NCI-H146 treated with DMSO at 0.1 percent for 48 hours (cell line): Measurements from ENCODE around the gene PPP1R3G.
A peak's percentile ranks its signal among the peaks of the same experiment; 100 is the strongest.
"Not testable (repeated sequence)": the region's sequence is repeated elsewhere in the genome, so short reads cannot be mapped to it uniquely, and the experiment has no call there.

Experiments
- DNase-seq: peaks from one replicate; lab custom pipeline; 2025; ENCODE audit not compliant: unreplicated experiment; lab: John Stamatoyannopoulos, UW

PPP1R3G gene

GRCh38 chr6:5084781-5085647, at the start of gene PPP1R3G:
Gene PPP1R3G, plus strand, starts transcription at chr6:5085341. Its CDS starts 145 bp downstream, at chr6:5085486.
- peak; percentile 8 for DNase-seq

GRCh38 chr6:5036269-5036668, 48.9 kb upstream of the PPP1R3G start:
- peak; percentile 46 for DNase-seq

DNA sequence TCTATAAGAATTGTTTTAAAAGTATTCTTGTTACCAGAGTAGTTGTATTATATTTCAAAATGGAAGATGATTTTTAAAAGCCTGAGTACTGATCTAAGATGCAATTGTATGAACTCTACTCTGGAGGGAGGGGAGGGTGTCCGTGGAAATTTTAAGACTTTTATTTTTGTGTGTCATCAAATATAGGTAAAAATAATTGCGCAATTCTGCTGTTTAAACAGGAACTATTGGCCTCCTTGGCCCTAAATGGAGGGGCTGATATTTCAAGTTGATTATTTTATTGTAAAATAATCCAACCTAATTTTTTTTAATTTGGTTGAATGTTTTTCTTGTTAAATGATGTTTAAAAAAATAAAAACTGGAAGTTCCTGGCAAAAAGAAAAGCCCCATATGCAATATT, 43.2 kb upstream of the PPP1R3G start:
- no peak for DNase-seq

- no peak for DNase-seq
Observed at GRCh38 chr6:5042436-5042835, 42.7 kb upstream of the PPP1R3G start.

- DNase-seq = no peak
Observed at GRCh38 chr6:5044866-5045265, 40.3 kb upstream of the PPP1R3G start.

GRCh38 chr6:5045416-5045815, 39.7 kb upstream of the PPP1R3G start:
- no peak for DNase-seq

- no peak for DNase-seq
Observed at GRCh38 chr6:5046430-5046829, 38.7 kb upstream of the PPP1R3G start.

DNA sequence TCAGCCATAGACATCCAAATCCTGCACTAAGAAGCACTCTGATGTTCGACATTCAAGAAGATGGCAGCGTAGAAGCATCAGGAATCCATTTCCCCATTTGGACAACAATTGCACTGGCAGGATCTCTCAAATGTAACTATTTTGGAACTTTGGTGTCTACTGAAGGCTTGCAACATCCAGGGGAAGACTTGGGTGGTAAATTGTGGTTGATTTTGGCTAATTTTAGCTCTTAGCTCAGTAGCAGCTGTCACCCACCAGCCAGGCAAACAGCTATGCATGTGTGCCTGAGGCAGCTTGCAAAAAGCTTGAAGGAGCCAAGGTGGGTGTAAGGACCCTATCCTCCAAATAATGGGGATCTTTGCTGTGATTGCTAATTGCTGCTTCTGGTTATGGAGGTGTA, 35.1 kb upstream of the PPP1R3G start:
- no peak for DNase-seq

DNA sequence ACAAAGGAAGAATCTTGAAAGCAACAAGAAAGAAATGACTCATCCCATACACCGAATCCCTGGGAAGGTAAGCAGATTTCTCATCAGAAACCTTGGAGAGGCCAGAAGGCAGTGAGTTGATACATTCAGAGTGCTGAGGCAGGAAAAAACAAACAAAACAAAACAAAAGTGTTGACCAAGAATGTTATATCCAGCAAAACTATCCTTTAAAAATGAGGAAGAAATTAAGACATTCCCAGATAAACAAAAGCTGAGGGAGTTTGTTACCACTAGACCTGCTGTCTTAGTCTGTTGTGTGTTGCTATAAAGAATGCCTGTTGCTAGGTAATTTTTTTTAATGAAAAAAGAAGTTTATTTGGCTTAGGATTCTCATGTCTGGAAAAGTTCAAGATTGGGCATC, 33.7 kb upstream of the PPP1R3G start:
- no peak for DNase-seq

- DNase-seq = no peak
Observed at GRCh38 chr6:5053038-5053437, 32.1 kb upstream of the PPP1R3G start.

DNA sequence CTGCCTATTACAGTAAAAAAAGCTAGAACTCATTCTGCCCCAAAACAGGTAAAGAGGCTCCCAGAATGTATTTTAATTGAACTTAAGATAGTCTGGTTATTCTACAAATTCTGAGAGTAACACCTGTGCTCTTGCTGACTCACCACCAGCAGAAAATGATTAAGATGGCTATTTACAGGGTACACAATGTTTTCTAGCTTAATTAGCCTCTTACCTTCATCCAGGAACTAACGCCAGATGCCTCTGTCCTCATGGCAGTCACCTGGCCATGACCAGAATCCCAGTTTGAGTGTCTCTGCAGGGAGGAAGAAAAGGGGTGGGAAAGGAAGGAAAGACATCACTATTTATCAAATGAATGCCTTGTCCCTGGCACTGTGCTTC, 31.3 kb upstream of the PPP1R3G start:
- peak; percentile 19 for DNase-seq

GRCh38 chr6:5054245-5054873, 30.8 kb upstream of the PPP1R3G start:
- no peak for DNase-seq

GRCh38 chr6:5055118-5055517, 30.0 kb upstream of the PPP1R3G start:
- DNase-seq = no peak

DNA sequence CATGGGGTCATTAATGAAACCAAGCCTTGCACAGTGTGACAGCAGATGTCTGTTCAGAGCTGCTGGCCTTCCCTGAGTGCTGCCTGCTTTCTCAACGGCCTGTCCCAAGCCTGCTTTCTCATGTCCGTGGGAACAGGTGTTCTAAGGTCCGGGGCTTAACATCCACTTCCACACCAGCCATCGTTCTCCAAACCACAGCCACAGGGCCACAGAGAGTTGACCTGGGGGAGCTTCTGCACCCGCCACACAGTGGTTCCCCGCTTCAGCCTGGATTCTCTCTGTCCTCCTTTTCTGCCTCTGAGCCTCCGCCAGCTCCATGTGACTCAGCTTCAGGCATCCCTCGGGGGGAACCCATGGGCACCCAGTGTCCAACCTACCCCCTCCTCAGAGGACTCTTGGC, 26.9 kb upstream of the PPP1R3G start:
- DNase-seq = no peak

DNA sequence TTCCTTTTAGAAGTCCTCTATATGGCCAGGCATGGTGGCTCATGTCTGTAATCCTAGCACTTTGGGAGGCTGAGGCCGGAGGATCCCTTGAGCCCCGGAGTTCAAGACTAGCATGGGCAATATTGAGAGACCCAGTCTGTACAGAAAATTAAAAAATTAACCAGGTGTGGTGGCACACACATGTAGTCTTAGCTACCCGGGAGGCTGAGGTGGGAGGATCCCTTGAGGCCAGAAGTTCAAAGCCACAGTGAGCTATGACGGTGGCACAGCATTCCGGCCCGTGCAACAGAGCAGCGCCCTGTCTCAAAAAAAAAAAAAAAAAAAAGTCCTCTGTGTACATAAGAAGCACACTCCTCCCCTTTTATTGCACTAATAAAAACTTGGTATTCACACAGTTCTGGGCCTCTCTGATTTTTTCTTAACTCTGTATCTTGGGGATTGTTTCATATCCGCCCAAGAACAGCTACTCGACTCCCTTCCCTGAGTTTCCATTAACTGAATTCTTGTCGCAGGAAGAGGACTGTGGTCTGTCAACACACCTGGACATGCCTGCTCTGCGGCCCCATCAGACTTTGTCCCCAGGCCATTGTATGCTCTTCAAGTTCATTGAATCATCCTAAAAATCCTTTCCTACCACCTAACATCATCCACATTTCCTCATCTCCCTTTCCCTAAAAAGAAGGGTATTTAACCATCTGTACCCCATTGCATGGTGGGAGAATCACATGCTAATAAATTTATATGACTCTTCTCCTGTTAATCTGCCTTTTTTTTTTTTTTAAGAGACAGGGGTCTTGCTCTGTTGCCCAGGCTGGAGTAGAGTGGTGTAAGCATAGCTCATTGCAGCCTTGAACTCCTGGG, 25.9 kb upstream of the PPP1R3G start:
- no peak for DNase-seq

- not testable (repeated sequence) for DNase-seq
Observed at GRCh38 chr6:5060439-5060838, 24.7 kb upstream of the PPP1R3G start.

GRCh38 chr6:5061152-5061551, 24.0 kb upstream of the PPP1R3G start:
- no peak for DNase-seq

GRCh38 chr6:5063617-5064016, 21.5 kb upstream of the PPP1R3G start:
- DNase-seq = no peak

DNA sequence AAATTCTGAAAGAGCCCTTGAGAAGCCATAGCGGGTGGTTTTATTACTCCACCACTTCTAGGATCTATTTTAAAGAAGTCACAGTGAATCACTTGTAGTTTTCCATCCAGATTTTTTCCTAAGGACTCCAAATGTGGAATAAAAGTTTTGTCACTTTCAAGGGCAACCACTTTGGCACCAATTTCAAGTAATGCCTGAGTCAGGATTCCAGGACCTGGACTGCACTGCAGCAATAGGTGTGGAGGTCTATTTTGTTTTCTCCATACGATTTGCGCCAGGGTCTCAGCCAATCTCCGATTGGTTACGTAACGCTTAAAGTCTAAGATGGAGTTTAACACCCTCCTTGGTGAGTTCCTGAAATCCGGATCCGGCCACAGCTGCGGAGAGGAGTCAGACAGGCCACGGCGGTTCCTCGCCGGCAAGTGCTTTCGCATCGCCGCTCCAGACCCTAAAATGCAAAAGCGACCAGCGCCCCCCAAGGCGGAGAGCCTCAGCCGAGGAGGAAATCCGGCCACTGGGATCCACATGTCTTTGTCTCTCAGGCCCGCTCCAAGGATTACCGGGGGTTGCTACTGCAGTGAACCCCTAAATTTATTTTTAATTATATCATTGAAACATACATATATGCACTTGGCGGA, 18.6 kb upstream of the PPP1R3G start:
- no peak for DNase-seq

DNA sequence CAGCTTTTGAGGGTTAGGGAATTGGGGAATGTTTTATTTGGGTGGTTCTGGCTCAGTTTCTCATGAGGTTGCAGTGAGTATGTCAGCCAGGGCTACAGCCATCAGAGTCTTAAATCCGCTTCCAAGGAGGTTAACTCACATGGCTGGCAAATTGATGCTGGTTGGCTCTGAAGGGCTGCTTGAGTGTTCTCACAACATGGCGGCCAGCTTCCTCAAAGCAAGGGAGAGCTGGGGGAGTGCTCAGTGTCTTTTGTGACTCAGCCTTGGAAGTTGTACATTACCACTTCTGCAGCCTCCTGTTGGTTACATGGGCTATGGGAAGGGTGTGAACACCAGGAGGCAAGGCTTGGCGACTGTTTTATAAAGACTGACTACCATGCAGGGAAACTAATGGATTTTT, 17.8 kb upstream of the PPP1R3G start:
- DNase-seq = no peak

DNA sequence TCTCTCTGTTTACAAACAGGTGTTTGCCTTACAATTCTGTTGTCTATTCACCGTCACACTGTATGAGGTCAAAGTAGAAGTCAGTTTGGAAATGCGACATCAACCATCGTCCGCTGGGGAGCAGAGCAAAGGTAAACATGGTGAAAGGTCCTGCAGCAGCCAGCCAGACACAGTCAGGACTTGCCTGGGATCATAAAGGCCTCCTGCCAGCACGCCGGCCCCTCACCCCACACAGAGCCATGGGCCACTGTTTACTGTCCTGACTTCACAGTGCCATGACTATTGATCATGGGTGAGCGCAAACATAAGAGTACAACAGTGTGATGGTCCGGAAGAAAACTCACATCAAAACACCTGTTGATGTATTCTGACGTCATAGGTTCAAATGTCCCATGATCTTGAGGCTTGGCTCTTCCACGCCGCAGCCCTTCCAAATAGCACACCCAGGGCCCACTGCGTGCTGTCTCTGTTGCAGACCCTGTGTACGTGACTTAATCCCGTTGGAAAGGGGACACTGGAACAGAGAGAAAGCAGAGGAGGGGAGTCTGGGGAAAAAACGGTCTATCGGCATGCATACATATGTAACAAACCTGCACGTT, 16.9 kb upstream of the PPP1R3G start:
- DNase-seq = no peak
